HG02588 (cell line): ENCODE results near the gene MUC6.

Experiments used
- ATAC-seq: cut with Tn5 transposase; IDR thresholded peaks from one replicate; pipeline ENCODE4 v1.9.1; 2021; ENCODE audit warnings: mild to moderate bottlenecking, moderate library complexity; ENCODE audit not compliant: unreplicated experiment

MUC6 gene

GRCh38 chr11:1036303-1036923 lies at the start of gene MUC6:
TSS of gene MUC6 (minus strand) at chr11:1036718. CDS start at chr11:1036655, 63 bp downstream.
- no peak for ATAC-seq

- ATAC-seq: no peak
Observed at GRCh38 chr11:1085440-1086170, 49.1 kb upstream of the MUC6 start.

- no peak for ATAC-seq
Observed at GRCh38 chr11:1084561-1085439, 48.3 kb upstream of the MUC6 start.

GRCh38 chr11:1083621-1084551 lies 47.4 kb upstream of the MUC6 start:
- ATAC-seq: no peak

GRCh38 chr11:1082728-1083620 lies 46.5 kb upstream of the MUC6 start:
- ATAC-seq: no peak

- no peak for ATAC-seq
Observed at GRCh38 chr11:1082346-1082727, 45.8 kb upstream of the MUC6 start.

- ATAC-seq: no peak
Observed at GRCh38 chr11:1081601-1082311, 45.2 kb upstream of the MUC6 start.

- ATAC-seq: no peak
Observed at GRCh38 chr11:1078191-1078601, 41.7 kb upstream of the MUC6 start.

- no peak for ATAC-seq
Observed at GRCh38 chr11:1077417-1078119, 41.0 kb upstream of the MUC6 start.

- no peak for ATAC-seq
Observed at GRCh38 chr11:1077033-1077416, 40.5 kb upstream of the MUC6 start.

GRCh38 chr11:1076061-1076665 lies 39.6 kb upstream of the MUC6 start:
- ATAC-seq: no peak

GRCh38 chr11:1075341-1075911 lies 38.9 kb upstream of the MUC6 start:
- ATAC-seq: no peak

- no peak for ATAC-seq
Observed at GRCh38 chr11:1074244-1075221, 38.0 kb upstream of the MUC6 start, which contains the start of gene MUC2. TSS of gene MUC2 (plus strand) at chr11:1074874.

GRCh38 chr11:1073851-1074243 lies 37.3 kb upstream of the MUC6 start:
- no peak for ATAC-seq

GRCh38 chr11:1073261-1073724 lies 36.8 kb upstream of the MUC6 start:
- no peak for ATAC-seq

- ATAC-seq: no peak
Observed at GRCh38 chr11:1072821-1073231, 36.3 kb upstream of the MUC6 start.
